A549 treated with CpdA at 1 μM for 4 hours (cell line): ENCODE data around the gene AP3D1. TPM values are rescaled to one million over a fixed set of nuclear protein-coding genes. Genes with fewer than 3 reads are reported as not detected.

Source experiments
- total RNA-seq: library from RNA; stranded (reverse); fragments of 200-300 nt; extraction: Qiagen RNA extraction; gene quantifications from 5 replicates; pipeline ENCODE4 v1.2.3, GENCODE V29; 2022; ENCODE audit warnings: low read depth

Gene AP3D1
- total RNA-seq: 65.1 to 87.0 TPM (median 85.0 TPM) in 5 replicates

GRCh38 chr19:2151339-2152229, at the start of gene AP3D1:
TSS of gene AP3D1 (minus strand) at chr19:2151566. CDS start at chr19:2151334, 232 bp downstream.

GRCh38 chr19:2096480-2097202, 54.7 kb downstream of the AP3D1 start, which contains the start of gene IZUMO4:
TSS of gene IZUMO4 (plus strand) at chr19:2096915. CDS start at chr19:2096946, 31 bp downstream.

GRCh38 chr19:2096034-2096479, 55.3 kb downstream of the AP3D1 start, which contains the start of gene MOB3A:
TSS of gene MOB3A (minus strand) at chr19:2096326. CDS start at chr19:2078560, 17,766 bp downstream.

GRCh38 chr19:2050991-2051772, 100.2 kb downstream of the AP3D1 start, which contains the start of gene MKNK2:
TSS of gene MKNK2 (minus strand) at chr19:2051244. CDS start at chr19:2050851, 393 bp downstream.

Other genes with a start within 250 kb of the AP3D1 start
- gene ADAT3, start 246.2 kb downstream of the AP3D1 start, total RNA-seq: 2.8 to 7.6 TPM (median 6.3 TPM) in 5 replicates
- gene SCAMP4, start 246.2 kb downstream of the AP3D1 start, total RNA-seq: 45.8 to 74.4 TPM (median 54.8 TPM) in 5 replicates
- 32.6 to 49.8 TPM (median 45.6 TPM) in 5 replicates for gene CSNK1G2, start 210.4 kb downstream of the AP3D1 start, total RNA-seq
- 28.5 to 46.5 TPM (median 39.4 TPM) in 5 replicates for gene BTBD2, start 135.9 kb downstream of the AP3D1 start, total RNA-seq
- gene MKNK2, start 100.3 kb downstream of the AP3D1 start, total RNA-seq: 27.2 to 56.0 TPM (median 48.2 TPM) in 5 replicates
- gene MOB3A, start 55.2 kb downstream of the AP3D1 start, total RNA-seq: 10.5 to 11.7 TPM (median 10.7 TPM) in 5 replicates
- gene IZUMO4, start 54.7 kb downstream of the AP3D1 start, total RNA-seq: 0.46 to 0.97 TPM (median 0.55 TPM) in 5 replicates
- 11.9 to 18.4 TPM (median 16.2 TPM) in 5 replicates for gene DOT1L, start 12.4 kb upstream of the AP3D1 start, total RNA-seq
- gene PLEKHJ1, start 84.8 kb upstream of the AP3D1 start, total RNA-seq: 36.6 to 53.7 TPM (median 50.9 TPM) in 5 replicates
- 64.6 to 77.1 TPM (median 71.0 TPM) in 5 replicates for gene SF3A2, start 85.3 kb upstream of the AP3D1 start, total RNA-seq
- 10.6 to 22.6 TPM (median 18.9 TPM) in 5 replicates for gene AMH, start 97.8 kb upstream of the AP3D1 start, total RNA-seq
- gene JSRP1, start 104.9 kb upstream of the AP3D1 start, total RNA-seq: 0.79 to 1.2 TPM (median 0.89 TPM) in 5 replicates
- gene PEAK3, start 130.6 kb upstream of the AP3D1 start, total RNA-seq: not detected in 5 replicates
- 0.03 TPM in 1 of 5 replicates, not detected in the others for gene LINGO3, start 156.6 kb upstream of the AP3D1 start, total RNA-seq
- 138 to 162 TPM (median 144 TPM) in 5 replicates for gene LSM7, start 177.0 kb upstream of the AP3D1 start, total RNA-seq
- 16.3 to 26.0 TPM (median 17.3 TPM) in 5 replicates for gene SPPL2B, start 177.1 kb upstream of the AP3D1 start, total RNA-seq
- 0.03 TPM in 1 of 5 replicates, not detected in the others for gene TMPRSS9, start 208.7 kb upstream of the AP3D1 start, total RNA-seq